ENCODE data around the gene ARF1. TPM values are rescaled to one million over a fixed set of nuclear protein-coding genes. Genes with fewer than 3 reads are reported as not detected.

Gene ARF1
- total RNA-seq, 1 donor from 2014 or later: 240 TPM

DNA sequence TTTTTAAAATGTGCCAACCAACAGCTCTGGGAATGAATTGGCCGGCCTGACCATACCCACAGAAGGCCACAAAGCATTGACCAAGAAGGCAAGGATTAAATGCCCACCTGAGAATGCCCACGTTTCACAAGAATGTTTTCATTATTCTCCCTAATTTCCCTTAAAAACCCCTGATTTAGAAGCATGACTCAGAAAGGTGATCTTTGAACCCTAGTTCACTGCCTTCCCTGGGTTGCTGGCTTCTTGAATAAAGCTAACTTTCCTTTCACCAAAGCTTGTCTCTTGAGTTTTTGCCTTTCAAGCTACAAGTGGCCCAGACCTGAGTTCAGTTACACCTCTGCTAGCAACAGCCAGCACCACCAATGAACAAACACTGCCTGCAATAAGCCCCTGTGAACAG is 41.0 kb downstream of the ARF1 start:
- FAIRE-seq (no peak), DNase-seq (ENCODE audit: low read depth) (no peak)
- H3K4me3 ChIP-seq (ENCODE audit: low read depth, low read length): no peak overlapping the region
- TF ChIP-seq, protein P1, sequence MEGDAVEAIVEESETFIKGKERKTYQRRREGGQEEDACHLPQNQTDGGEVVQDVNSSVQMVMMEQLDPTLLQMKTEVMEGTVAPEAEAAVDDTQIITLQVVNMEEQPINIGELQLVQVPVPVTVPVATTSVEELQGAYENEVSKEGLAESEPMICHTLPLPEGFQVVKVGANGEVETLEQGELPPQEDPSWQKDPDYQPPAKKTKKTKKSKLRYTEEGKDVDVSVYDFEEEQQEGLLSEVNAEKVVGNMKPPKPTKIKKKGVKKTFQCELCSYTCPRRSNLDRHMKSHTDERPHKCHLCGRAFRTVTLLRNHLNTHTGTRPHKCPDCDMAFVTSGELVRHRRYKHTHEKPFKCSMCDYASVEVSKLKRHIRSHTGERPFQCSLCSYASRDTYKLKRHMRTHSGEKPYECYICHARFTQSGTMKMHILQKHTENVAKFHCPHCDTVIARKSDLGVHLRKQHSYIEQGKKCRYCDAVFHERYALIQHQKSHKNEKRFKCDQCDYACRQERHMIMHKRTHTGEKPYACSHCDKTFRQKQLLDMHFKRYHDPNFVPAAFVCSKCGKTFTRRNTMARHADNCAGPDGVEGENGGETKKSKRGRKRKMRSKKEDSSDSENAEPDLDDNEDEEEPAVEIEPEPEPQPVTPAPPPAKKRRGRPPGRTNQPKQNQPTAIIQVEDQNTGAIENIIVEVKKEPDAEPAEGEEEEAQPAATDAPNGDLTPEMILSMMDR (IDR thresholded peaks at IDR 0.05; ENCODE audit: insufficient read depth, low read length, severe bottlenecking): no peak
- H3K36me3 ChIP-seq (ENCODE audit: control insufficient read depth, insufficient read depth, low read length): no peaks in the 10 kb centered on the region
- H3K27me3 ChIP-seq (ENCODE audit: control insufficient read depth, insufficient read depth, low read length): no peaks in the 10 kb centered on the region

DNA sequence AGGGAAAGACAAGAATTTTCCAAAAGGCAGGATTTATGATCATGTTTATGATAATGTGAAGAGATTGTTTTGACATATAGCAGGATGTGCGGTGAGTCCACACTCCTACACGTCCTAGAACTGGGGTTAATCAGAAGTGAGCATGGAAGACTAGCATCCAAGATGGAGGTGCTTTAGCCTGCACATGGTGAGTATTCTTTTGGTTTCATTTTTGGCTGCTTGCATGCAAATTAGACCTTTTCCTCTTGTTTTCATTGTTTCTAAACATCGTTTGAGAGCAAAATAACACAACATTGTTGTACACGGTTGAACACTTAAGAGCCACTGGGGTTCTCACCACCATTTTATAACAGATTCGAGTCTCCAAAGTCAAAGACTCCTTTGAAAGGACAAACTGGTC is 42.7 kb downstream of the ARF1 start:
- Histone ChIP-seq H3K27me3 (ENCODE audit: control insufficient read depth, insufficient read depth, low read length) (no peaks in the 10 kb centered on the region), H3K4me3 (ENCODE audit: low read depth, low read length) (no peak overlapping the region), H3K36me3 (ENCODE audit: control insufficient read depth, insufficient read depth, low read length) (no peaks in the 10 kb centered on the region)
- TF ChIP-seq, protein P1 (IDR thresholded peaks at IDR 0.05; ENCODE audit: insufficient read depth, low read length, severe bottlenecking): no peak
- no peak for DNase-seq (ENCODE audit: low read depth)
- FAIRE-seq: no peak

DNA sequence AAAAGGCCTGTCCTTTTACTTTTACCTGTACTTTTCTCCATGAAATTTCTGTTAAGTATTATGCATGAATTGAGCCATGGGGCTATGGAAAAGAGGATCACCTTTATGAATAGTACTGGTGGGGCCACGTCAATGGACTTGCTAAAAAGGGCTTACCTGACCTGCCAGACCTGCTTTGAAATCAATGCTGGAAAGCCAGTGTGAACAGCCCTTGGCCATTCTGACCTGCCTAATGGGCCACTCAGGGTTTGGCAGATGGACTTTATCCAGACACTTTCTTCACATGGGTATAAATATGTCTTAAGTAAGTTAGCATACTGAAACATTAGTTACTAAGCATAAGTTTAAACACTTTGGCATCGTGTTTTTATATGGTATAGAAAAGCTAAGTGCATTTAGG is 49.3 kb downstream of the ARF1 start:
- Histone ChIP-seq H3K36me3 (ENCODE audit: control insufficient read depth, insufficient read depth, low read length) (no peaks in the 10 kb centered on the region), H3K27me3 (ENCODE audit: control insufficient read depth, insufficient read depth, low read length) (no peaks in the 10 kb centered on the region), H3K4me3 (ENCODE audit: low read depth, low read length) (no peak overlapping the region)
- DNase-seq (ENCODE audit: low read depth) (no peak), FAIRE-seq (no peak)
- TF ChIP-seq, protein P1 (IDR thresholded peaks at IDR 0.05; ENCODE audit: insufficient read depth, low read length, severe bottlenecking): no peak

DNA sequence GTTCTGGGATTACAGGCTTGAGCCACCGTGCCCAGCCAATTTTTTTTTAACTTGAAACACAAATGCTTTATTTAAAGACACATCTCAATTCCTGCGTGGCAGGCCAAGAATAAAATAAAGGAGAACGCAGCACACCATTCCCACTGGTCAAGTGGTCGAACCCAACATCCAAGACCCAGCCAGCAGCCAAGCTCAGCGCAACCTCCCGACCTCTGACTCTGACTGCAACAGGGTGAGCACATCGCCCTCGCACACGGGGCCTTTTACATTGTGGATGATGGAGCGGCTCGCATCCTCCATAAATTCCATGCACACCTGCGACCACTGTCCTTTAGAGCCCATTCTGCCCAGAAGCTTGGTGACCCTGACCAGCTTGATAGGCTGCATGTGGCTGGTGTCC is 52.1 kb downstream of the ARF1 start:
- Histone ChIP-seq H3K4me3 (ENCODE audit: low read depth, low read length) (no peak overlapping the region), H3K36me3 (ENCODE audit: control insufficient read depth, insufficient read depth, low read length) (no peaks in the 10 kb centered on the region), H3K27me3 (ENCODE audit: control insufficient read depth, insufficient read depth, low read length) (no peaks in the 10 kb centered on the region)
- TF ChIP-seq, protein P1 (IDR thresholded peaks at IDR 0.05; ENCODE audit: insufficient read depth, low read length, severe bottlenecking): no peak
- DNase-seq (ENCODE audit: low read depth): no peak
- FAIRE-seq: no peak

DNA sequence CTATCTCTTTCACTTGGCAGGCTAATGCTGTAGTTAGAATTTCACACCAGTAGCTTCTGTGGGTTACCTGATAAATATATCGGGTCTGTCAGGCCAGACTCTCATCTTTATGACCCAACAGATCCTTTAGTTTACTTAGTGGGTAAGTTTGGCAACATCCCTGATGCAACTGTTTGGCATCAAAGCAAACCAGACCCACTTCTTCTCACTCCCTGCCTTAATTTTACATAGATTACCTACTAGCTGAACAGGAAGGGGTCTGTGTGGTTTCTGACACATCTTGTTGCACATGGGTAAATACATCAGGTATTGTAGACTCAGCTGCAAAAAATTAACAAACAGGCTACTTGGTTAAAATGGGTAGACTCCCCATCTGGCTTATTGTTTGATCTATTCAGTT is 54.4 kb downstream of the ARF1 start:
- TF ChIP-seq, protein P1 (IDR thresholded peaks at IDR 0.05; ENCODE audit: insufficient read depth, low read length, severe bottlenecking): no peak
- H3K4me3 ChIP-seq (ENCODE audit: low read depth, low read length): no peak overlapping the region
- peaks cover 4% of the 10 kb centered on the region for H3K36me3 ChIP-seq (ENCODE audit: control insufficient read depth, insufficient read depth, low read length)
- no peaks in the 10 kb centered on the region for H3K27me3 ChIP-seq (ENCODE audit: control insufficient read depth, insufficient read depth, low read length)
- FAIRE-seq: no peak
- DNase-seq (ENCODE audit: low read depth): peak; percentile 61

DNA sequence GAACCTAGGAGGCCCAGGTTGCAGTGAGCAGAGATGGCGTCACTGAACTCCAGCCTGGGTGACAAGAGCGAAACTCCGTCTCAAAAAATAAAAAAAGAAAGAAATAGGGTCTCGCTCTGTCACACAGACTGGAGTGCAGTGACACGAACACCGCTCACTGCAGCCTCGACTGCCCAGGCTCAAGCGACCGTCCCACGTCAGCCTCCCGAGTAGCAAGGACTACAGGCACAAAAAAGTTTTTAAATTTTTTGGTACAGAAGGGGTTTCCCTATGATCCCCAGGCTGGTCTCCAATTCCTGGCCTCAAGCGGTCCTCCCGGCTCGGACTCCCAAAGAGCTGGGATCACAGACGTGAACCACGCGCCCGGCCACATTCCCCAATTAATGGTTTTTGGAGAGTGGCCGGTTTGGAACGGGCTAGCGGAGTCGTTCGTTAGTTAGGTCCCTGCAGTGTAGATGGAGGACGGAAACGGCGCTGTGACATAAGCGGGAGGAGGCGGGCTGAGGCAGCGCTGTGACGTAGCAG is 57.0 kb downstream of the ARF1 start:
- DNase-seq (ENCODE audit: low read depth) (no peak), FAIRE-seq (no peak)
- Histone ChIP-seq H3K27me3 (ENCODE audit: control insufficient read depth, insufficient read depth, low read length) (no peaks in the 10 kb centered on the region), H3K4me3 (ENCODE audit: low read depth, low read length) (peak overlapping the region; percentile 48), H3K36me3 (ENCODE audit: control insufficient read depth, insufficient read depth, low read length) (peaks cover 11% of the 10 kb centered on the region)
- TF ChIP-seq, protein P1 (IDR thresholded peaks at IDR 0.05; ENCODE audit: insufficient read depth, low read length, severe bottlenecking): no peak

Data from bronchial epithelial cell (primary cell).